ENCODE data around the gene DCAF16. TPM values are rescaled to one million over a fixed set of nuclear protein-coding genes. Genes with fewer than 3 reads are reported as not detected.
A peak's percentile ranks its signal among the peaks of the same experiment; 100 is the strongest.
"Not testable (repeated sequence)": the region's sequence is repeated elsewhere in the genome, so short reads cannot be mapped to it uniquely, and the experiment has no call there.

DCAF16 gene
- 18.6 and 27.0 TPM in 2 replicates for total RNA-seq

DNA sequence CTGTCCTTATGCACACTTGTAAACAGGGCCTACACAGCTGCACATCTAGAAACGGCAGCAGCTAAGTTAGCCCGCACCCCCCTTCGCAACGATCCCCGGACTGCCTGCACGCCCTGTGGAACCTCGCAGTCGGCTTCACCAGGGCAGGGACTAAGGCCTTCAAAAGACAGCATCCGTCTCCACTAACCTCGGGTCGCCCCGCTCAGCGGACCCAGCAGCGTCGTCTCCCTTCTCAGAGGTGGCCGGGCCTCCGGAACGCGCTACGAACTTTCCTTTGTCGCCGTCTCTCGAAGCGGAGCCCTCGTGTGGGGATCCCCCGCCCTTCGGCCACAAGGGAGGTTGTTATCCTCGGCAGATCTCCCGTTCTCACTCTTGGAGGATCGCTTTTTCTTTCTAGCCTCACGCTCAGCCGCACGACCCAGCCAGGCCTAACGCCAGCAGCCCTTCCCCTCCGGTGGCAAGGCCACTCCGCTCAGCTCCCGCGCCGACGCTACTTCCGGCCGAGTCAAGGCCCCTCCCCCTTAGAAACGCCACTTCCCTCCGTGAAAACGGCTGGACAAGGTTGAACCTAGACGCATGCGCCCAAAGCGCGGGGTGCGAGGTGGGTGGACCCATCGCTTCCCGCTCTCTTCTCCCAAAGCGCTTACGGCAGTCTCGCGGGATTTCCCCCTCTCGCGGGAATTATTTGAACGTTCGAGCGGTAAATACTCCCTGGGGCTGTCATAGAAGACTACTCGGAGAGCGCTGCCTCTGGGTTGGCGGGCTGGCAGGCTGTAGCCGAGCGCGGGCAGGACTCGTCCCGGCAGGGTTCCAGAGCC lies at the start of gene DCAF16, which contains the start of gene NCAPG:
DCAF16 (minus strand) TSS at position 498 of the 818 bp plus-strand sequence. CDS start 6,616 bp downstream, outside the sequence.
NCAPG (plus strand) TSS at position 720 of the 818 bp plus-strand sequence. CDS start 99 bp downstream, outside the sequence.
- peak; percentile 92 for DNase-seq (ENCODE audit: low read depth)
- TF ChIP-seq CTCF (conservative IDR thresholded peaks at IDR 0.05; ENCODE audit: low read depth, low read length): no peak
- peak within 1 kb of the TSS; percentile 82 for H3K4me3 ChIP-seq (ENCODE audit: low read depth, low read length)

- DNase-seq (ENCODE audit: low read depth): no peak
- no peak for TF ChIP-seq CTCF (conservative IDR thresholded peaks at IDR 0.05; ENCODE audit: low read depth, low read length)
- H3K4me3 ChIP-seq (ENCODE audit: low read depth, low read length): no peak overlapping the region
Measured at GRCh38 chr4:17859793-17860406, 49.3 kb upstream of the DCAF16 start.

- no peak for DNase-seq (ENCODE audit: low read depth)
- TF ChIP-seq CTCF (conservative IDR thresholded peaks at IDR 0.05; ENCODE audit: low read depth, low read length): no peak
- no peak overlapping the region for H3K4me3 ChIP-seq (ENCODE audit: low read depth, low read length)
Measured at GRCh38 chr4:17854036-17854435, 43.5 kb upstream of the DCAF16 start.

- H3K4me3 ChIP-seq (ENCODE audit: low read depth, low read length): no peak overlapping the region
- no peak for TF ChIP-seq CTCF (conservative IDR thresholded peaks at IDR 0.05; ENCODE audit: low read depth, low read length)
- DNase-seq (ENCODE audit: low read depth): no peak
Measured at GRCh38 chr4:17851959-17852358, 41.4 kb upstream of the DCAF16 start.

DNA sequence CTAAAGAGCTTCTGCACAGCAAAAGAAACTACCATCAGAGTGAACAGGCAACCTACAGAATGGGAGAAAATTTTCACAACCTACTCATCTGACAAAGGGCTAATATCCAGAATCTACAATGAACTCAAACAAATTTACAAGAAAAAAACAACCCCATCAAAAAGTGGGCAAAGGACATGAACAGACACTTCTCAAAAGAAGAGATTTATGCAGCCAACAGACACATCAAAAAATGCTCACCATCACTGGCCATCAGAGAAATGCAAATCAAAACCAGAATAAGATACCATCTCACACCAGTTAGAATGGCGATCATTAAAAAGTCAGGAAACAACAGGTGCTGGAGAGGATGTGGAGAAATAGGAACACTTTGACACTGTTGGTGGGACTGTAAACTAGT lies 39.7 kb upstream of the DCAF16 start:
- H3K4me3 ChIP-seq (ENCODE audit: low read depth, low read length); DNase-seq (ENCODE audit: low read depth): not testable (repeated sequence)

GRCh38 chr4:17846266-17846665 lies 35.7 kb upstream of the DCAF16 start:
- H3K4me3 ChIP-seq (ENCODE audit: low read depth, low read length): no peak overlapping the region
- no peak for TF ChIP-seq CTCF (conservative IDR thresholded peaks at IDR 0.05; ENCODE audit: low read depth, low read length)
- DNase-seq (ENCODE audit: low read depth): no peak

GRCh38 chr4:17823871-17824669 lies 13.5 kb upstream of the DCAF16 start:
- no peak for DNase-seq (ENCODE audit: low read depth)
- no peak overlapping the region for H3K4me3 ChIP-seq (ENCODE audit: low read depth, low read length)
- TF ChIP-seq CTCF (conservative IDR thresholded peaks at IDR 0.05; ENCODE audit: low read depth, low read length): no peak

Measured in epithelial cell of proximal tubule (primary cell).